HG02610 (cell line): Measurements from ENCODE around the gene WDR91.
A peak's percentile ranks its signal among the peaks of the same experiment; 100 is the strongest.
"Not testable (repeated sequence)": the region's sequence is repeated elsewhere in the genome, so short reads cannot be mapped to it uniquely, and the experiment has no call there.

Experiments used
- ATAC-seq: cut with Tn5 transposase; IDR thresholded peaks from one replicate; pipeline ENCODE4 v1.9.1; 2021; ENCODE audit warnings: mild to moderate bottlenecking, moderate library complexity; ENCODE audit not compliant: unreplicated experiment

WDR91 gene

DNA sequence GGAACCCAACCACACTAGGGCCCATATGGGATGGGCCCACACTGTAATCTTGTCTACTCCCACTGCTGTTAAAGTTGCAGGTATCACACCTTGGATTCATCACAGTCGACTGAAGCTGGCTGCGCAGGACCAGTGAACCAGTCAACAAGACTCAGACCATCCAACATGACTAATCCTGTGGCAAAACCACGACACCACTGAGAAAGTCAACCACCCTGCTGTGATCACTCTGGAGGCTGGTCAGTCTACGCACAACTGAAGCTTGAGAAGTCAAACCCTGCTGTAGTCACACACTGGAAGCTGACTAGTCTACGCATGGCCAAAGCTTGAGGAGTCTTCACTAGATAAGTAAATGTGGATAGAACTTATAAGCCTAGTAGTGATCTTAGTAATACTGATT, 31.2 kb downstream of the WDR91 start:
- ATAC-seq = peak; percentile 78

GRCh38 chr7:135179321-135179925, 31.9 kb downstream of the WDR91 start:
- no peak for ATAC-seq

- ATAC-seq = no peak
Observed at GRCh38 chr7:135178364-135178763, 33.0 kb downstream of the WDR91 start.

DNA sequence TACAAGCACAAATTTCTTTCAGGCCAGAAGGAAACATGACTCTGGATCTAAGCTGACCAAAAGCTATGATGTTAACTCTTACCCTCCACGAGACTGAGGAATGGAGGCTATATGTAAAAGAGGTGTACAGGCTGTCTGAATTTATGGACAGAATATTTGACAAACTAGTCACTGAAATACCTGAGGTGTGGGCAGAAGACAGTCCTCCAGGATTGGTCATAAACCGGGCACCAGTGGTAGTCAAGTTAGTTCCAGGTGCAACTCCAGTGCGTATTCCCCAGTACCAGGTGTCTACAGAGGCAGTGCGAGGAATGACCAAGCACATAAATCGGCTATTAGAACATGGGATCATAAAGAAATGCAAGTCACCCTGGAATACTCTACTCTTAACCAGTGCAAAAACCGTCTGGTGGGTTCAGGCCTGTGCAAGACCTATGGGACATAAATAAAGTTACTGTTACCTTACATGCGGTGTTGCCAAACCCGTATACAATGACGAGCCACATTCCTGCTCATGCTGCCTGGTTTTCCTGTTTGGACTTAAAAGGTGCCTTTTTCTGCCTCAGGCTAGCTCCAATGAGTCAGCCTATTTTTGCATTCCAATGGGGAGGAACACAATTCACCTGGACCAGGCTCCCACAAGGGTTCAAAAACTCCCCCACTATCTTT, 34.2 kb downstream of the WDR91 start:
- ATAC-seq = no peak

- ATAC-seq = no peak
Observed at GRCh38 chr7:135175931-135176330, 35.4 kb downstream of the WDR91 start.

DNA sequence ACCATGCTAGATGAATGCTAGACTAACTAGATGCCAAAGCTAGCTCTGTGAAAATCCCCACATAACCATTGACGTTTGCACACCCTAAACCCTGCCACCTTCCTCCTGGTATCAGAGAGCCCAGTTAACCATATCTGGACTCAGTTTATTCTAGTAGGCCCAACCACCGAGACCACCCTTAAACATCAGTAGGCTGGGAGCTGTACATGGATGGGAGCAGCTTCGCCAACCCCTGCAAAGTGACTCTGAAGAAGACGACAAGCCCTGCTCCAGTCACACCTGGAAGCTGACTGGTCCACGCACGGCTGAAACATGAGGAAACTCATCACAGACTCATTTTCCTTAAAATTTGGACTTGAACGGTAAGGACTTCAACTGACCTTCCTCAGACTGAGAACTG, 36.4 kb downstream of the WDR91 start:
- no peak for ATAC-seq

- not testable (repeated sequence) for ATAC-seq
Observed at GRCh38 chr7:135173916-135174315, 37.4 kb downstream of the WDR91 start.

DNA sequence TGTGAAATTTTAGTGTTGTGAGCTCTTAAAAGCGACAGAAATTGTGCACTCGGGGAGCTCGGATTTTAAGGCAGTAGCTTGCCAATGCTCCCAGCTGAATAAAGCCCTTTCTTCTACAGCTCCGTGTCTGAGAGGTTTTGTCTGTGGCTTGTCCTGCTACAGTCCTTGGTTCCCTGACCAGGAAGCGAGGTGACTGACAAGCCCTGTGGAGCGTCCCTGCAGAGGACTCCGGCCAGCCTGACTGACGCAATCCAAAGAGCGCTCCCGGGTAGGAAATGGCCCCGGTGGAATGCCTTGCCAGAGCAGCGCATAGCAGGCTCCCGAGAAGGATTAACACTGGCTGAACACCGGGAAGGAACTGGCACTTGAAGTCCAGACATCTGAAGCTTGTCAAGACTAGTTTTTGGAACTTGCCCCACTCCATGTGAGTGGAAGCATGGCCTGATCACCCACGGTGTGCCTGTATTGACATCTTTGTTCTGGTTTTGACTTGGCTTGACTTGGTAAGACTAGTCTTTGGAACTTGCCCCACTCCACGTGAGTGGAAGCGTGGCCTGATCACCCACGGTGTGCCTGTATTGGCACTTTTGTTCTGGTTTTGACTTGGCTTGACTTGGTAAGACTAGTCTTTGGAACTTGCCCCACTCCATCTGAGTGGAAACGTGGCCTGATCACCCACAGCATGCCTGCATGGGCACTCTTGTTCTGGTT, 39.6 kb downstream of the WDR91 start:
- not testable (repeated sequence) for ATAC-seq

GRCh38 chr7:135170998-135171481, 40.3 kb downstream of the WDR91 start:
- peak; percentile 20 for ATAC-seq

DNA sequence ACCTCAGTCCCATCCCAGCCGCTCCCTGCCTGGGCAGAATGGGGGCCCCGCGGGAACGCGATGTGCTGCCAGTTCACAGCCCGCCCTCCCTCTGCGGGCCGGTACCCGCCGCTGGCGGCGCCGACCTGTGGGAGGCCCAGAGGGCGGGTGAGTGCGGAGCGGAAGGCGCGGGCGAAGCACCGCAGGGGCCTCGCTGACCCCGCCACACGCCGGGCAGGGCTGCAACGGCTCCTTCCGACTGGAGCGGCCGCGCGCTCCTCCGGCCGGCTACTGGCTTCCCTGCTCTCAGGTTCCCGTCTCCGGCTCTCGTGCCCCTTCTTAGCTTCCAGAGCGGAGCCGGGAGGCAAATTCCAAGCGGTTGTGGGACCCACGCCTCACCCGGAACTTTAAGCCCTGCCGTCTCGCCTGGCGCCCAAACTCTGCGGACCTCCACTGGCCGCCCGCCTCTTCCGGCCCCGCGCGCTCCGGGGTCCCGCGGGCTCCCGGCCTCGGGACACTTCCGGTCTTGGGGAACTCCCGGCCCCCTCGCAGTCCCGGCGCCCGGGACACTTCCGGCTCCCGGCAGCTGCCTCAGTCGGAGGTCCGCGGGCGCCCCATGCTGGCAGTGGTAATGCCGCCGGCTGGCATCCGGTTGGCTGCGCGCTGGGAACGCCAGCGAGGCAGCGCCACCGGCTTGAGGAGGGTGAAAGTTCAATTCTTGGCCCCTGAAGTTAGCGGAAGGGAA, 40.9 kb downstream of the WDR91 start, which contains the start of gene CYREN:
Gene CYREN (minus strand): TSS at position 434 of the 724 bp plus-strand sequence. CDS start 1,785 bp downstream, outside the sequence.
- peak; percentile 74 for ATAC-seq

DNA sequence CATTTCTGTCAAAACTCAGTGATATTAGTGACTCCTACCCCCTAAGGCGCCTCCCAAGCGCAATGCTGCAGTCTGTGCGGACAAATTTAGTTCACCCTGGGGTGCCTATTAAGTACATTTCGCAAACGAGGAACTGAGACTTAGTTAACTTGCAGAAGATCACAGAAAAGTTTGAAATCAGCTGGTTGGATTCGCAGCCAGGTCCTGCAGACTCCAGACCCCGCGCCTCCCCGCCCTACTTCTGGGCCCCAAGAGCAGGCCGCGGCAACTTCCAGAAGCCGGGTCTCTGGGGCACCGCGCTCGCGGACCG, 41.4 kb downstream of the WDR91 start:
- ATAC-seq = peak; percentile 6

DNA sequence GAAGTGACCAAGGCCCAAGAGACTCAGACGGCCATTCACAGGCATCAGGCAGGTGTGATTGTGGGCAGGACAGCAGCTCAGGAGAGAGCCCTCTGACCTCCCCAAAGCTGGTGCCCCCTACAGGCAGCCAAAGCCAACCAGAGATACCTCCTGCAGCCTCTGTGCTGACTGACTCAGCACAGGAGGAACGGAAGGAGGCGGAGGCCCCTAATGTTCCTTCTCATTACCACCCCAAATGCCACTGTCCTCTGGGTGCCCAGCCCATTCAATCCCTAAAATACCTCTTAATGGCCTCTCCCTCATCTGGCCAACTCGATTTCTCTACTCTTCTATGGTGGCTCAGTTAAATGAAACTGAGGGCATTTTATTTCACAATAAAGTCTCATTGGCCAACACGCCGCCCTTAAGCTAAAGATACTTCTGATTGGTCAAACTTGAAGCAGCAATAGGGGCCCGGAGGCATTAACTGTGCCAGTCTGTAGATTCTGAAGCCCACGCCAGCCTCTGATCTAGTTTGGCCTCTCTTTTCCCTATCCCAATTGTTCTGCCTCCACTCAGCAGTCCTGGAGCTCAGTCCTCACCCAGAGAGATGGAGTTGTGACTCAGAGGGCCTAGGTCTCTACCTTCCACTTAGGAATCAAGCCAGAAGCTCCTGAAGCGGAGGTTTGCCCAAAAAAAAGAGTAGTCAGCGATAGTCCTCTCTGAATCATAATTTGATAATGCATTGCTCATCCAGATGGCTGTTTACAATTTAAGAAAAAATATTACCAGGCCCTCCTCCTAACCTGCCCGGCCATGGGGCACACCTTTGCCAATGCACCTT, 42.0 kb downstream of the WDR91 start:
- ATAC-seq = peak; percentile 37

DNA sequence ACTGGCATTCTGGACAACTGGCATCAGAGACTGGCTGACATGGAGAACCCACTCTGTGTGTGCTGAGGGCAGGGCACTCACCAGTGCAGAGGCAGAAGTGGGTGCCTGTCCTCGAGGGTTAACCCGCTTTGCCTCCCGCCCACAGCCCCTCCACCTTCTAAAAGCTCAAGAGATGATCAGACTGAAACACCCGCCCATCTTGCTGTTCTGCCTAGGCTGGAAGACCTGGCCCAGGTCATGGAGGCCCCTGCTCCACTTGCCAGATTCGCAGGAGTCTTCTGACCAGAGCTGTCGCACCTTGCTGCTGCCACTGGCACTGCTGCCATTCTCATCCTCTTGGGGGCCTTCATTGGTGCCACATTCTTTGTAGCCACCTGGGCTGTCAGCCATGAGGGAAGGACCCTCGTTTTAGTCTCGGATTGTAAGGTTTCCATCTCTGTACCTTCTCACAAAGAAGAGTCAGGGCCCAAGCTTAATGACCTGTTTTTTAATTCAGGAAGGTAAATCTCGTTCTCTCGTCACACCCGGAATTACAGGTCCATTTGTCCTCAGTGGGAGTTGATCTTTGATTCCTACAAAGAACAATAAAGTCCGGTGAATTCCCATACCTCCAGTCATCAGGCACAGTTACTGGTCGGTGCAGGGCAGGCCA, 42.7 kb downstream of the WDR91 start:
- ATAC-seq = no peak

DNA sequence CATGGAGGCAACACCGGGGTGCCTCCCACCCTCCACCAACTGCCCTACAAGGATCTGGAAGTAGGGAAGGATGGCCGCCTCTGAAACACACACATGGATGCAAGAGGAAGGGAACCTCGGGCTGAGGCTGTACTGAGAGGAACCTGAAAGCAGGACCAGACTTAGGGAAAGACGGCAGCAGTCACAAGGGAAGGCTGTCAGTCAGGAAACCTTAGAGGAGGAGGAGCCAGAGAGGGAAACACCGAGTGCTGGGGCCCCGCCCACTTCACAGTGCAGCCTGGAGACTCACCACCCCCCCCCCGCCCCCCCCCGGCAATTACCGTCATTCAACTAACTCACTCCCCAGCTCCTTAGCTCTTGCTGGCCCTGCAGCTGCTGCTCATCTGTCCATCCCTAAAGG, 43.3 kb downstream of the WDR91 start:
- no peak for ATAC-seq

- no peak for ATAC-seq
Observed at GRCh38 chr7:135167365-135167917, 43.9 kb downstream of the WDR91 start.

GRCh38 chr7:135166338-135166990, 44.9 kb downstream of the WDR91 start:
- ATAC-seq = no peak

DNA sequence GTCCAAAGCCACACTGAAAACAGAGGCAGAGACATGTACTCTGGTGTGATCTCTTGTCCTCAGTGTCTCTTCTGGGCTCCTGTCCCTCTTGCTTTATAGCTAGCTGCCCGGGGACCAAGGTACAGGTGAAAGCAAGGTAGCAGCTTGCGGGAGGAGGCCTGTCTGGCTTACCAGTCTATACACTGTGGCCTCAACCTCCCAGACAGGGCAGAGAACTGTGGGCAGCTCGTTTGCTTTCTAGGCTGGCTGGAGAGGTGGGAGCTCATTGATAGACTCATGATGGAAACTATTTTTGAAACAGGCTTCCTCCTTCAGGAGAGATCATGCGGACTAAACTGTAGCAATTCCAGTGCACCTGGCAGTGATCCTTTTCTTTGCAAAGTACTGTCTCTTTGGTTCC, 45.5 kb downstream of the WDR91 start:
- no peak for ATAC-seq

GRCh38 chr7:135164357-135165061, 46.8 kb downstream of the WDR91 start:
- ATAC-seq = no peak
